SK-N-SH treated with all-trans-retinoic acid at 6 μM for 48 hours (cell line): Measurements from ENCODE around the gene TNK1.

Source experiments
- CSDC2 ChIP-seq: fragments of 250-450 bp; sonication (Bioruptor Pico); IDR thresholded peaks from 2 replicates; pipeline ENCODE4 v1.5.0; 2020; ENCODE audit warnings: mild to moderate bottlenecking, moderate library complexity
- CSRNP3 ChIP-seq: fragments of 250-450 bp; sonication (Bioruptor Pico); IDR thresholded peaks from 2 replicates; pipeline ENCODE4 v1.5.1; 2021; ENCODE audit warnings: mild to moderate bottlenecking, moderate library complexity
- PATZ1 ChIP-seq: fragments of 250-450 bp; sonication (Bioruptor Pico); IDR thresholded peaks from 2 replicates; pipeline ENCODE4 v1.8.0; 2020; ENCODE audit warnings: mild to moderate bottlenecking, moderate library complexity, borderline replicate concordance
- RARB ChIP-seq: fragments of 250-450 bp; sonication (Bioruptor Pico); IDR thresholded peaks from 2 replicates; pipeline ENCODE4 v1.8.0; 2021; ENCODE audit warnings: mild to moderate bottlenecking, moderate library complexity
- TCF4 ChIP-seq: fragments of 250-450 bp; sonication (Bioruptor Pico); IDR thresholded peaks from 2 replicates; pipeline ENCODE4 v1.8.0; 2021; ENCODE audit warnings: mild to moderate bottlenecking, moderate library complexity, borderline replicate concordance
- ZFP3 ChIP-seq: fragments of 250-450 bp; sonication (Bioruptor Pico); IDR thresholded peaks from 2 replicates; pipeline ENCODE4 v1.5.0; 2020; ENCODE audit warnings: mild to moderate bottlenecking, moderate library complexity
- ZNF70 ChIP-seq: fragments of 450-650 bp; formaldehyde crosslinking; IDR thresholded peaks from 2 replicates; pipeline ENCODE4 v1.5.0; 2020; ENCODE audit warnings: mild to moderate bottlenecking, moderate library complexity
- ZNF8 ChIP-seq: fragments of 450-650 bp; formaldehyde crosslinking; IDR thresholded peaks from 2 replicates; pipeline ENCODE4 v1.5.0; 2020; ENCODE audit warnings: mild to moderate bottlenecking, moderate library complexity

GRCh38 chr17:7361906-7362305 is 19.0 kb upstream of the TNK1 start:
- TF ChIP-seq TCF4 = no peak
- no peak for TF ChIP-seq RARB (CRISPR knock-in tag)
- no peak for TF ChIP-seq ZNF70 (CRISPR knock-in tag)
- TF ChIP-seq CSRNP3 (CRISPR knock-in tag) = no peak
- no peak for TF ChIP-seq ZNF8 (CRISPR knock-in tag)
- no peak for TF ChIP-seq ZFP3 (CRISPR knock-in tag)
- TF ChIP-seq CSDC2 (CRISPR knock-in tag) = no peak
- no peak for TF ChIP-seq PATZ1 (CRISPR knock-in tag)
